HG03565 (cell line): ENCODE data around the gene DUSP10.

ENCODE experiments used
- ATAC-seq: cut with Tn5 transposase; IDR thresholded peaks from one replicate; pipeline ENCODE4 v1.9.1; 2021; ENCODE audit warnings: mild to moderate bottlenecking, moderate library complexity; ENCODE audit not compliant: unreplicated experiment

The DUSP10 gene

GRCh38 chr1:221664253-221664652 is 77.6 kb downstream of the DUSP10 start:
- no peak for ATAC-seq

- no peak for ATAC-seq
These were observed 78.6 kb downstream of the DUSP10 start for GRCh38 chr1:221663321-221663720.

- ATAC-seq, result no peak
These were observed 86.1 kb downstream of the DUSP10 start for GRCh38 chr1:221655766-221656305.
